ENCODE data around the gene KRT31. TPM values are rescaled to one million over a fixed set of nuclear protein-coding genes. Genes with fewer than 3 reads are reported as not detected.
"Not testable (repeated sequence)": the region's sequence is repeated elsewhere in the genome, so short reads cannot be mapped to it uniquely, and the experiment has no call there.

Gene KRT31
- total and polyA plus RNA-seq, 3 donors from 2014 or later: 0.53 to 0.74 TPM; not detected in 1

- H3K36me3 ChIP-seq (ENCODE audit: low read depth, missing control alignments): no peaks in the 10 kb centered on the region
- no peak overlapping the region for H3K27ac ChIP-seq
- WGBS, 2 donors: 40 to 48% methylated on average over 5 of the region's 5 CpGs
- no peaks in the 10 kb centered on the region for H3K4me1 ChIP-seq
- no peak for DNase-seq
- intact Hi-C loops (cut with DNase I; ENCODE audit: low total_unique reads): no loop called here
- no peaks in the 10 kb centered on the region for H3K27me3 ChIP-seq
- no peaks in the 10 kb centered on the region for H3K9me3 ChIP-seq
- no peak overlapping the region for H3K4me3 ChIP-seq
- TF ChIP-seq POLR2A (IDR thresholded peaks at IDR 0.05): no peak
- TF ChIP-seq CTCF (IDR thresholded peaks at IDR 0.05): no peak
Observed at GRCh38 chr17:41434415-41434814, 37.0 kb upstream of the KRT31 start.

GRCh38 chr17:41434005-41434404 lies 36.6 kb upstream of the KRT31 start:
- Histone ChIP-seq H3K9me3 (no peaks in the 10 kb centered on the region), H3K27ac (no peak overlapping the region), H3K36me3 (ENCODE audit: low read depth, missing control alignments) (no peaks in the 10 kb centered on the region), H3K4me3 (no peak overlapping the region), H3K27me3 (no peaks in the 10 kb centered on the region), H3K4me1 (no peaks in the 10 kb centered on the region)
- intact Hi-C loops (cut with DNase I; ENCODE audit: low total_unique reads): no loop called here
- WGBS, 2 donors: 42 to 52% methylated on average over 4 of the region's 4 CpGs
- TF ChIP-seq POLR2A (IDR thresholded peaks at IDR 0.05): no peak
- DNase-seq: no peak

GRCh38 chr17:41433586-41433985 lies 36.2 kb upstream of the KRT31 start:
- Histone ChIP-seq H3K27me3 (no peaks in the 10 kb centered on the region), H3K4me1 (no peaks in the 10 kb centered on the region), H3K36me3 (ENCODE audit: low read depth, missing control alignments) (no peaks in the 10 kb centered on the region), H3K27ac (no peak overlapping the region), H3K9me3 (no peaks in the 10 kb centered on the region), H3K4me3 (no peak overlapping the region)
- no peak for DNase-seq
- WGBS, 2 donors: 58 to 65% methylated on average over 4 of the region's 4 CpGs
- intact Hi-C loops (cut with DNase I; ENCODE audit: low total_unique reads): no loop called here
- TF ChIP-seq CTCF (IDR thresholded peaks at IDR 0.05): no peak
- no peak for TF ChIP-seq POLR2A (IDR thresholded peaks at IDR 0.05)

- H3K4me3 ChIP-seq; H3K36me3 ChIP-seq (ENCODE audit: low read depth, missing control alignments); H3K27ac ChIP-seq; intact Hi-C loops (cut with DNase I; ENCODE audit: low total_unique reads); H3K27me3 ChIP-seq; DNase-seq; H3K4me1 ChIP-seq; H3K9me3 ChIP-seq: not testable (repeated sequence)
- WGBS, 2 donors: 94 to 95% methylated on average over 9 of the region's 9 CpGs
Observed at GRCh38 chr17:41430376-41430775, 33.0 kb upstream of the KRT31 start.

GRCh38 chr17:41429667-41430066 lies 32.3 kb upstream of the KRT31 start:
- no peak for TF ChIP-seq CTCF (IDR thresholded peaks at IDR 0.05)
- no peak for TF ChIP-seq POLR2A (IDR thresholded peaks at IDR 0.05)
- no peaks in the 10 kb centered on the region for H3K27me3 ChIP-seq
- WGBS, 2 donors: 86% methylated on average over 7 of the region's 7 CpGs
- no peak overlapping the region for H3K4me3 ChIP-seq
- intact Hi-C loops (cut with DNase I; ENCODE audit: low total_unique reads): no loop called here
- no peaks in the 10 kb centered on the region for H3K36me3 ChIP-seq (ENCODE audit: low read depth, missing control alignments)
- H3K4me1 ChIP-seq: no peaks in the 10 kb centered on the region
- DNase-seq: no peak
- no peaks in the 10 kb centered on the region for H3K9me3 ChIP-seq
- H3K27ac ChIP-seq: no peak overlapping the region

- DNase-seq: no peak
Observed at GRCh38 chr17:41428591-41429291, 31.3 kb upstream of the KRT31 start.

More at GRCh38 chr17:41428591-41429291, 31.3 kb upstream of the KRT31 start:
- no peaks in the 10 kb centered on the region for H3K36me3 ChIP-seq (ENCODE audit: low read depth, missing control alignments)
- TF ChIP-seq CTCF (IDR thresholded peaks at IDR 0.05): no peak
- no peak for TF ChIP-seq POLR2A (IDR thresholded peaks at IDR 0.05)
- H3K27ac ChIP-seq: no peak overlapping the region
- WGBS, 2 donors: 76 to 92% methylated on average over 3 to 4 of the region's 4 CpGs
- no peaks in the 10 kb centered on the region for H3K9me3 ChIP-seq
- no peak overlapping the region for H3K4me3 ChIP-seq
- intact Hi-C loops (cut with DNase I; ENCODE audit: low total_unique reads): no loop called here
- no peaks in the 10 kb centered on the region for H3K27me3 ChIP-seq
- no peaks in the 10 kb centered on the region for H3K4me1 ChIP-seq
